Stimulated activated CD8-positive, alpha-beta memory T cell treated with anti-CD3 and anti-CD28 coated beads, Interleukin-4, amount 100 ng/mL, for 24 hours (primary cell): Measurements from ENCODE around the gene SCAF4.
A peak's percentile ranks its signal among the peaks of the same experiment; 100 is the strongest.
"Not testable (repeated sequence)": the region's sequence is repeated elsewhere in the genome, so short reads cannot be mapped to it uniquely, and the experiment has no call there.

ENCODE experiments used
- DNase-seq: peaks from one replicate; pipeline ENCODE4 v3.0.0-alpha.2; 2020; ENCODE audit warnings: low read depth

The SCAF4 gene

DNA sequence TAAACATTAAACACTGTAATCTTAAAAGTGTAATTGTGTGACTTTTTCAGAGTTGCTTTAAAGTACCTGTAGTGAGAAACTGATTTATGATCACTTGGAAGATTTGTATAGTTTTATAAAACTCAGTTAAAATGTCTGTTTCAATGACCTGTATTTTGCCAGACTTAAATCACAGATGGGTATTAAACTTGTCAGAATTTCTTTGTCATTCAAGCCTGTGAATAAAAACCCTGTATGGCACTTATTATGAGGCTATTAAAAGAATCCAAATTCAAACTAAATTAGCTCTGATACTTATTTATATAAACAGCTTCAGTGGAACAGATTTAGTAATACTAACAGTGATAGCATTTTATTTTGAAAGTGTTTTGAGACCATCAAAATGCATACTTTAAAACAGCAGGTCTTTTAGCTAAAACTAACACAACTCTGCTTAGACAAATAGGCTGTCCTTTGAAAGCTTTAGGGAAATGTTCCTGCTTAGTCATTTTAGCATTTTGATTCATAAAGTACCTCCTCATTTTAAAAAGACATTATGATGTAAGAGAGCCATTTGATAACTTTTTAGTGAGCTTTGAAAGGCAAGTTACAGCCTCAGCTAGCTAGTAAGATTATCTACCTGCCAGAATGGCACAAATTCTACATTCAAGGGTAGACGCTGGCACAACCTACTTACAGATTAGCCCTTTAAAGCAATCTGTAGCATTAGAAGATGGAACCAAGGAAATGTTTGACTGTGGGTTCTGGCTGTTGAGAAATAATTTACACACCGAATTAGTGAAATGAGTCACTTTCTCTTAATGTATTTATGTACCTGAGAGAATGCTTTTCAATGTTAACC, 63.0 kb downstream of the SCAF4 start:
- no peak for DNase-seq

DNA sequence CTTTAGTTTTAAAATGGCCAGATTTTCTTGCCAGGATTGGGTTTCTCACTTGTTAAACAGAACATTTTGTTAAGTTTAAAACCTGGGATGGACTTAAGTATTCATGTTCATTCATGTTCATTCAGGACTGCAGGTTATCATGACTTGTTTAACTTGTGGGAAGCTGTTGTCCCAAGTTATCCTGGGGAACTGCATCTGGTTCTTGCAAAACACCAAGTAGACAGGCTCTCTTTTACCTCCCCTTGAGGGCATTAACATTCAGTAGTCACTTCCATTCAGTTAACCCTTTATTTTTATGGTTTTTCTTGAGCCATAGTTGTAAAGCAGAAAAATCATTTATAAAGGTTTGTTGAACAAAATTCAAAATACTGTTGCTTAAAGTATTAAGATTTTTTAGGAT, 64.3 kb downstream of the SCAF4 start:
- no peak for DNase-seq

DNA sequence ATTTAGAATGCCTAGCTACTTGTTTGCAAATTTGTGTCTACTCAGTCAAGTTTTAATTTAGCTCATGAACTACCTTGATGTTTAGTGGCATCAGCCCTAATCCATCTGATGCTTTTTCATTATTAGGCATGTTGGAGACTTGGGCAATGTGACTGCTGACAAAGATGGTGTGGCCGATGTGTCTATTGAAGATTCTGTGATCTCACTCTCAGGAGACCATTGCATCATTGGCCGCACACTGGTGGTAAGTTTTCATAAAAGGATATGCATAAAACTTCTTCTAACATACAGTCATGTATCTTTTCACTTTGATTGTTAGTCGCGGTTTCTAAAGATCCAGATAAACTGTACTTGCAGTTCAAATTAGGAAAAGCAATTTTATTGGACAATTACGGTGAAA, 64.8 kb downstream of the SCAF4 start:
- DNase-seq = no peak

DNA sequence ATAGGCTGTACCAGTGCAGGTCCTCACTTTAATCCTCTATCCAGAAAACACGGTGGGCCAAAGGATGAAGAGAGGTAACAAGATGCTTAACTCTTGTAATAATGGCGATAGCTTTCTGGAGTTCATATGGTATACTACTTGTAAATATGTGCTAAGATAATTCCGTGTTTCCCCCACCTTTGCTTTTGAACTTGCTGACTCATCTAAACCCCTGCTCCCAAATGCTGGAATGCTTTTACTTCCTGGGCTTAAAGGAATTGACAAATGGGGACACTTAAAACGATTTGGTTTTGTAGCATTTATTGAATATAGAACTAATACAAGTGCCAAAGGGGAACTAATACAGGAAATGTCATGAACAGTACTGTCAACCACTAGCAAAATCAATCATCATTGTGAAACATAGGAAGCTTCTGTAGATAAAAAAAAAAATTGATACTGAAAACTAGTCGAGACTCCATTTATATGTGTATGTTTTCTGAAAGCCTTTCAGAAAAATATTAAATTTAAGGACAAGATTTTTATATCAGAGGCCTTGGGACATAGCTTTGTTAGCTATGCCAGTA, 65.4 kb downstream of the SCAF4 start:
- no peak for DNase-seq

DNA sequence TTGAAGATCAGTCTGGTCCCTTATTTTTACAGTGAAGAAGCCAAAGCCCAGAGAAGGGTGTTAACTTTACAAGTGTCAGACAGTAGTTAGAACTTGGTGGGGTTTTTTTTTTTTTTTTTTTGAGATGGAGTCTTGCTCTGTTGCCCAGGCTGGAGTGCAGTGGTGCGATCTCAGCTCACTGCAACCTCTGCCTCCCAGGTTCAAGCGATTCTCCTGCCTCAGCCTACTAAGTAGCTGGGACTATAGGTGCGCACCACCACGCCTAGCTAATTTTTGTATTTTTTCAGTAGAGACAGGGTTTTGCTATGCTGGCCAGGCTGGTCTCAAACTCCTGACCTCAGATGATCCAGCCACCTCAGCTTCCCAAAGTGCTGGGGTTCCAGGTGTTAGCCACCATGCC, 66.0 kb downstream of the SCAF4 start:
- DNase-seq = not testable (repeated sequence)

DNA sequence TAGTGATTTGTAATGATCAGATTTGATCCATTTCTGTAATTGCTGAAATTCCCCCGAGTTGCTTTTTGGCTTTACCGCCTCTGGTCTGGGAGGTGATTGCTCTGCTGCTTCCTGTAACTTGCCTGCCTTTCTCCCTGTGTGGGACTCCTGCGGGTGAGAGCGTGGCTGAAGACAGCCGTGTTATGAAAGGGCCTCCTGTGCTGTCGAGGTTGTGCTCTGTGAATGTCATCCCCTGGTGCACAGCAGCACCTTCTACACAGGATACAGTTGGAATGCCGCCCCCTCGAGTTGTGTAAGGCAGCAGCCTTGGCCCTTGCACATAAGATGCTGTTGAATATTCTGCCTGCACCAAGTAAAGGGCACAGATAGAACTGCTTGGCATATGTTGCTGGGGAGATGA, 66.5 kb downstream of the SCAF4 start:
- no peak for DNase-seq

DNA sequence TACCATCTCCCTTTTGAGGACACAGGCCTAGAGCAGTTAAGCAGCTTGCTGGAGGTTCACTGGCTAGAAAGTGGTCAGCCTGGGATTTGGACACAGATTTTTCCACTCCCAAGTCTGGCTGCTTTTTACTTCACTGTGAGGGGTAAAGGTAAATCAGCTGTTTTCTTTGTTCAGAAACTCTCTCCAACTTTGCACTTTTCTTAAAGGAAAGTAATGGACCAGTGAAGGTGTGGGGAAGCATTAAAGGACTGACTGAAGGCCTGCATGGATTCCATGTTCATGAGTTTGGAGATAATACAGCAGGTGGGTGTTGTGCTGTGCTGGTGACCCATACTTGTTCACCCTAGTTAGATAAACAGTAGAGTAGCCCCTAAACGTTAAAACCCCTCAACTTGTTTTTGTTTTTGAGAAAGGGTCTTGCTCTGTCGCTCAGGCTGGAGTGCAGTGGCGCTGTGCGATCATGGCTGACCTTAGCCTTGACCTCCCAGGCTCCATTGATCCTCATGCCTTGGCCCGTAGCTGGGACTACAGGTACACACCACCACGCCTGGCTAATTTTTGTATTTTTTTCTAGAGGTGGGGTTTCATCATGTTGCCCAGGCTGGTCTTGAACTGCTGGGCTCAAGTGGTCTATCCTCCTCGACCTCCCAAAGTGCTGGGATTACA, 68.2 kb downstream of the SCAF4 start:
- no peak for DNase-seq

DNA sequence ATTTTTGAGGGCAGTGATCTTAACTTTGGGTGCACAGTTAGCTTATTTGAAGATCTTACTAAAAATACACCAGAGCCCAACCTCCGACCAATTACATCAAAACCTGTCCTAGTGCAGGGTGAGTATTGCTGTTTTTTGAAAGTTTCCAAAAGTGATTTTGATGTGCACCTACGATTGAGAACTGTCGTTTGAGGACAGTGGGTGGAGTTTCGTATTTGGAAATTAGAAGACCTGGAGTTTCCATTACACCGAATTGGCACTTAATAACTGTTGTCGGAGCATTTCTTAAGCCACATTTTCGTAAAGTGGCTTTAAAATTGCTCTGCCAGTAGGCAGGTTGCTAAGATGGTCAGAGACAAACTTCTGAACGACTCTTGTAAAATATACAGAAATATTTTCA, 71.3 kb downstream of the SCAF4 start:
- DNase-seq = no peak

DNA sequence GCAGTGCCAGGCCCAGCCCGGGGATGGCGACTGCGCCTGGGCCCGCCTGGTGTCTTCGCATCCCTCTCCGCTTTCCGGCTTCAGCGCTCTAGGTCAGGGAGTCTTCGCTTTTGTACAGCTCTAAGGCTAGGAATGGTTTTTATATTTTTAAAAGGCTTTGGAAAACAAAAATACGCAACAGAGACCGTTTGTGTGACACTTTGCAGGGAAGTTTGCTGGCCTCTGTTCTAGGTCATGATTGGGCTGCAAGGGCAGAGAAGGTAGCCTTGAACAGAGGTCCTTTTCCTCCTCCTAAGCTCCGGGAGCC, 71.7 kb downstream of the SCAF4 start:
- no peak for DNase-seq

DNA sequence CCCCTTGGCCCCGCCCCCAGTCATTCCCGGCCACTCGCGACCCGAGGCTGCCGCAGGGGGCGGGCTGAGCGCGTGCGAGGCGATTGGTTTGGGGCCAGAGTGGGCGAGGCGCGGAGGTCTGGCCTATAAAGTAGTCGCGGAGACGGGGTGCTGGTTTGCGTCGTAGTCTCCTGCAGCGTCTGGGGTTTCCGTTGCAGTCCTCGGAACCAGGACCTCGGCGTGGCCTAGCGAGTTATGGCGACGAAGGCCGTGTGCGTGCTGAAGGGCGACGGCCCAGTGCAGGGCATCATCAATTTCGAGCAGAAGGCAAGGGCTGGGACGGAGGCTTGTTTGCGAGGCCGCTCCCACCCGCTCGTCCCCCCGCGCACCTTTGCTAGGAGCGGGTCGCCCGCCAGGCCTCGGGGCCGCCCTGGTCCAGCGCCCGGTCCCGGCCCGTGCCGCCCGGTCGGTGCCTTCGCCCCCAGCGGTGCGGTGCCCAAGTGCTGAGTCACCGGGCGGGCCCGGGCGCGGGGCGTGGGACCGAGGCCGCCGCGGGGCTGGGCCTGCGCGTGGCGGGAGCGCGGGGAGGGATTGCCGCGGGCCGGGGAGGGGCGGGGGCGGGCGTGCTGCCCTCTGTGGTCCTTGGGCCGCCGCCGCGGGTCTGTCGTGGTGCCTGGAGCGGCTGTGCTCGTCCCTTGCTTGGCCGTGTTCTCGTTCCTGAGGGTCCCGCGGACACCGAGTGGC, 72.2 kb downstream of the SCAF4 start, which contains the start of gene SOD1:
Gene SOD1, plus strand, starts transcription at position 158 of the 723 bp plus-strand sequence. Its CDS starts 77 bp downstream, at position 235.
- DNase-seq = peak; percentile 92

DNA sequence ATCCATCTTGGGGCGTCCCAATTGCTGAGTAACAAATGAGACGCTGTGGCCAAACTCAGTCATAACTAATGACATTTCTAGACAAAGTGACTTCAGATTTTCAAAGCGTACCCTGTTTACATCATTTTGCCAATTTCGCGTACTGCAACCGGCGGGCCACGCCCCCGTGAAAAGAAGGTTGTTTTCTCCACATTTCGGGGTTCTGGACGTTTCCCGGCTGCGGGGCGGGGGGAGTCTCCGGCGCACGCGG, 72.7 kb downstream of the SCAF4 start:
- no peak for DNase-seq

DNA sequence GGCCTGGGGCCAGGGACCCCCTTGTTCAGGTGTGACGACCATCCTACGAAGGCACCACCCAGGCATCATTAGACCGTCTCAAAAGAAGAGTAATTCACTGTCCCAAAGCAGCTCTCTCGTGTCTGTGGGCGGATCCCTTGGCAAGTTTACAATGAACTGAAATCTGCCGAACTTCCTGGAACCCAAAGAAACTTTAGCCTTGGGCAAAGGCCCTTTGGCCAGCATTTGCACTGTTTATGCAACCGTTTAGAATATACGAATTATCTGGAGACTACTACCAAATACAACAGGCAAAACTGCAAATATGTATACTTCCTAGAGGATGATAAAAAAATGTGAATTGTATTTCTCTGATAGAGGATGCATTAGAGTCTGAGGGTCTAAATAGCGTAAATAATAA, 73.9 kb downstream of the SCAF4 start:
- no peak for DNase-seq

DNA sequence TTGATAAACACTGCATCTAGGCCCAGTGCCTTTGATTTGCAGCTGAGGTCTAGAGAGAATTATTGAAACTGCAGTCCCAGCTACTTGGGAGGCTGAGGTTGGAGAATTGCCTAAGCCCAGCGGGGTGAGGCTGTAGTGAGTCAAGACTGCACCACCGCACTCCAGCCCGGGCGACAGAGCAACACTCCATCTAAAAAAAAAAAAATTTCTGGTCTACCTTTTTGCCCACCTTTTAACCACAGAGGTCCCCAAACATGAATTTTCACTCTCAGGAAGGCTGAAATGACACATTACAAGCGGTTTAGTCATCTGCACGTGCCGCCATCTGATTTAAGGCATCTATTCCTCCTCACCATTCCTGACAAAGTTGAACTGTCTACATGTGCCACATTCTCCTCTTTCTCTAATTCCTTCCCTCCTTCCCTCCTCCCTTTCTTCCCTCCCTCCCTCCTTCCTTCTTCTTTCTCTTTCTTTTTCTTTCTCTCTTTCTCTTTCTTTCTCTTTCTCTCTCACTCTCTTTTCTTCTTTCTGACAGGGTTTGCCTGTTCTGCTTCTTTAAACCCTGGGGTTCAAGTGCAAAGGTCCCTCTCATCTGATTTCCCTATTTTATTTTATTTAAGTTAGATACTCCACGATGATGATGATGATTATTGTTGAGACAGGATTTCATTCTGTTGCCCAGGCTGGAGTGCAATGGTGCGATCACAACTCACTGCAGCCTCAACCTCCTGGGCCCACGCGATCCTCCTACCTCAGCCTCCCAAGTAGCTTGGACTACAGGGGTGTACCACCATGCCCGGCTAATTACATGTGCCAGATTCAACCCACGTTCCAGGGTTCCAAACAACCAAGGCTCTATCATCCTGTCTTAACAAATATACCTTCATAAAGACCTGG, 75.5 kb downstream of the SCAF4 start:
- peak; percentile 19 for DNase-seq

DNA sequence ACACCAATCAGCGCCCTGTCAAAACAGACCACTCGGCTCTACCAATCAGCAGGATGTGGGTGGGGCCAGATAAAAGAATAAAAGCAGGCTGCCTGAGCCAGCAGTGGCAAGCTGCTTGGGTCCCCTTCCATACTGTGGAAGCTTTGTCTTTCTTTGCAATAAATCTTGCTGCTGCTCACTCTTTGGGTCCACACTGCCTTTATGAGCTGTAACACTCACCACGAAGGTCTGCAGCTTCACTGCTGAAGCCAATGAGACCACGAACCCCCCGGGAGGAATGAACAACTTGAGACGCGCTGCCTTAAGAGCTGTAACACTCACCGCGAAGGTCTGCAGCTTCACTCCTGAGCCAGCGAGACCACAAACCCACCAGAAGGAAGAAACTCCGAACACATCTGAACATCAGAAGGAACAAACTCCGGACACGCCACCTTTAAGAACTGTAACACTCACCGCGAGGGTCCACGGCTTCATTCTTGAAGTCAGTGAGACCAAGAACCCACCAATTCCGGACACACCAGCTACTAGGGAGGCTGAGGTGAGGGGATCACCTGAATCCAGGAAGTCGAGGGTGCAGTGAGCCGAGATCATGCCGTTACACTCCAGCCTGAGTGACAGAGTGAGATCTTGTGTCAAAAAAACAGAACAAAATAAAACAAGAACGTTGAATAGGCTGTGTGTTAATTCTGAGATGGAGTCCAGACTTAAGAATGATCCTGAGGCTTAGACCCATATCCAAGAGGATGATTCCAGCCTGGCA, 76.9 kb downstream of the SCAF4 start:
- not testable (repeated sequence) for DNase-seq

DNA sequence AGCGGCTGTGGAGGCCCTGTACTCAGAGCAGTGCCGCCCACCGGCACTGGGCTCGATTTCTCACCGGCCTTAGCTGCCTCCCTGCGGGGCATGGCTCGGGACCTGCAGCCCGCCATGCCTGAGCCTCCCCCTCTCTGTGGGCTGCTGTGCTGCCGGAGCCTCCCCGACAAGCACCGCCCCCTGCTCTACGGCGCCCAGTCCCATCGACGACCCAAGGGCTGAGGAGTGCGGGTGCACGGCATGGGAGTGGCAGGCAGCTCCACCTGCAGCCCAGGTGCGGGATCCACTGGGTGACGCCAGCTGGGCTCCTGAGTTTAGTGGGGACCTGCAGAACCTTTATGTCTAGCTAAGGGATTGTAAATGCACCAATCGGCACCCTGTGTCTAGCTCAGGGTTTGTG, 77.6 kb downstream of the SCAF4 start:
- no peak for DNase-seq

DNA sequence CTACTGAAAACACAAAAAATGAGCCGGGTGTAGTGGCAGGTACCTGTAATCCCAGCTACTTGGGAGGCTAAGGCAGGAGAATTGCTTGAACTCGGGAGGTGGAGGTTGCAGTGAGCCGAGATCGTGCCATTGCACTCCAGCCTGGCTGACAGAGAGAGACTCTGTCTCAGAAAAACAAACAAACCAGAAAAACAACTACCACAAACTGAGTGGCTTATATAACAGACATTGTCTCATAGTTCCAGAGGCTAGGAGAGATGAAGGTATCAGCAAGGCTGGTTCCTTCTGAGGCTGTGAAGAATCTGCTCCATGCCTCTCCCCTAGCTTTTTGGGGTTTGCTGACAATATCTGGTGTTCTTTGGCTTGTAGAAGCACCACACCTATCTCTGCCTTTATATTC, 80.4 kb downstream of the SCAF4 start:
- DNase-seq = not testable (repeated sequence)

DNA sequence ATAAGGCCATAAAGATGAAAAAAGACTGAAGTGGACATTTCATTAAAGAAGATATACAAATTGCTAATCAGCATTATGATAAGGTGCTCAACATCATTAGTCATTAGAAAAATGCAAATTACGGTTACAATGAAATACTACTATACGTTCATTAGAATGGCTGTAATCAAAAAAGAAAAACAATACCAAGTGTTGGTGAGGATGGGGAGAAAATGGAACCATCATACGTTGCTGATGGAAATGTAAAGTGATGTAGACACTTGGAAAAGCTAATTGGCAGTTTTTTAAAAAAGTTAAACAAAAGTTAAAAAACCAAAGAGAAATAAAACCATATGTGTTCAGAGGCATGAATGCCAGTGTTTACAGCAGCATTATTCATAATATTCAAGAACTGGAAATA, 81.0 kb downstream of the SCAF4 start:
- DNase-seq = no peak

DNA sequence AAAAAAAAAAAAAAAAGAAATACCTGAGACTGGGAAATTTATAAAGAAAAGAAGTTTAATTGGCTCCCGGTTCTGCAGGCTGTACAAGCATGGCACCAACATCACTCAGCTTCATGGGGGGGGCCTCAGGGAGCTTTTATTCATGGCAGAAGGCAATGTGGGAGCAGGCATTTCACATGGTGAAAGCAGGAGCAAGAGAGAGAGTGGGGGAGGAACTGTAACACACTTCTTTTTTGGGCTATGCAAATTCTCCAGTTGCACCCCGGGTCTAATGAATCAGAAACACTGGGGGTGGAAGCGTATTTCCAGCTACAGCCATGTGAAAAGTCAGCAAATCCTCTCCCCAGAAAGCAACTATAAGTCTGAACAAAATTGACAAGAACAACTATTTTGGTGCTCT, 84.3 kb downstream of the SCAF4 start:
- no peak for DNase-seq

DNA sequence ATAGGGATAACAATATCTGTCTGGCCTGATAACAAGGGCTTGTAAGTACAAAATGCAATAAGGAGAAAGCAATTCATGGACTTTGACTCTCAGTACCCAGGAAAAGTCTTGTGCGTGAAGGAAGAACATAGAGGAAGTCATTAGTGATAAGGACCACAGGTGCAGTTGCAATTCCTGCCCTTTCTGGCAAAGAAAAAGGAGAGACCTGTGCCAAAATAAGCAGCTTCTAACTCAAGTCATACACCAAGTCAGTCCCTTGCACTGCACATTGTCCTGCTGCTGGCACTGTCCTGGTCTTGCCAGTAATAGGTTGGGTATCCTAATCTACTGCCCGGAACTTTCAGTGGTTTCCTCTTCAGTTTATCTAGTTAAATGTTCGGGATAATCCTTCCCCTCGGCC, 87.3 kb downstream of the SCAF4 start:
- DNase-seq = no peak

DNA sequence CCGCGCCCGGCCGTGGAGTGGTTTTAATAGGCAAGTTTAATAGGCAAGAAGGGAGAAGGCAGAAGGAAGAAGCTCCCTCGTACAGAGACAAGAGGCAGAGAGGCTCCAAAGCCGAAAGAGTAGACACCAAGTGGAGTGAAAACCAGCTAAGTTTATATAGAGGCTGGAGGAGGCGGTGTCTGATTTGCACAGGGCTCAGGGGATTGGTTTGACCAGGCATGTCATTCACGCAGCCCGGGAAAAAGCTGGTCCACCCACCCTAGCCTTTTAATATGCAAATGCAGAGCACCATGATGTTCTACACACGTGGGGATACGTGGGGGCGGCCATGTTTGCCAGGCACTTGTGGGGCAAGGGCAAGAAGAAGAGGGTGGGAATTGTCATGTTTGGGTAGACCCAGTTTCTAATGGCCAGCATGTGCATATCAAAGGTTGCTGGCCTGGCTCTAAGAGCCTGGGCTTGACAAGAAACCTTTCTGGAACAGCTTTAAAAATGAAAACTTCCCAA, 90.4 kb downstream of the SCAF4 start:
- no peak for DNase-seq

DNA sequence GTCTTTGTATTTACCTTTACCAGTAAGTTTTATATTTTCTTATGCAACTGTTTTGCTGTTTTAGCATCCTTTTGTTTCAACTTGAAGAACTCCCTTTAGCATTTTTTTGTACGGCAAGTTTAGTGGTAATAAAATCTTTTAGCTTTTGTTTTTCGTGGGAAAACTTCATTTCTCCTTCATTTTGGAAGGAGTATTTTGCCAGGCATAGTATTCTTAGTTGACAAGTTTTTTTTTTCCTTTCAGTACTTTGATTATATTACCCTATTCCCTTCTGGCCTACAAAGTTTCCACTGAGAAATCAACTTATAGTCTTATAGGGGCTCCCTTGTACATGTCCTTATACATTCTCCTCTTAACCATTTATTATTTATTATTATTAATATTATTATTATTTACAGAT, 95.0 kb downstream of the SCAF4 start:
- DNase-seq = no peak
